ENCODE measurements around the gene PTGS2.

PTGS2 gene

DNA sequence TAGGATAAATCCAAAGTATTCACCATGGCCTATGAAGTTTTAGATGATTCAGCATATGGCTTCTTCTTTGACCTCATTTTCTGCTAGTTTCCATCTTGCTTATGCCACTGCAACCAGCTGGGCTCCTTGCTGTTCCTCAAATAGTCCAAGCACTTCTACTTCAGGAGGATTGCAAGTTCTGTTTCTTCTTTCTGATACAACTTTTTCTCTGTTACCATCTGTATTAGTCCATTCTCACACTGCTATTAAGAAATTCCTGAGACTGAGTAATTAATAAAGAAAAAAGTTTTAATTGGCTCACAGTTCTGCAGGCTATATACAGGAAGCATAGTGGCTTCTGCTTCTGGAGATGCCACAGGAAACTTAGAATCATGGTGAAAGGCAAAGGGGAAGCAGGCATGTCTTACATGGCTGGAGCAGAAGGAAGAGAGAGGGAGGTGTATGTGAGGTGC lies 20.3 kb downstream of the PTGS2 start:
- TF ChIP-seq, protein P1, sequence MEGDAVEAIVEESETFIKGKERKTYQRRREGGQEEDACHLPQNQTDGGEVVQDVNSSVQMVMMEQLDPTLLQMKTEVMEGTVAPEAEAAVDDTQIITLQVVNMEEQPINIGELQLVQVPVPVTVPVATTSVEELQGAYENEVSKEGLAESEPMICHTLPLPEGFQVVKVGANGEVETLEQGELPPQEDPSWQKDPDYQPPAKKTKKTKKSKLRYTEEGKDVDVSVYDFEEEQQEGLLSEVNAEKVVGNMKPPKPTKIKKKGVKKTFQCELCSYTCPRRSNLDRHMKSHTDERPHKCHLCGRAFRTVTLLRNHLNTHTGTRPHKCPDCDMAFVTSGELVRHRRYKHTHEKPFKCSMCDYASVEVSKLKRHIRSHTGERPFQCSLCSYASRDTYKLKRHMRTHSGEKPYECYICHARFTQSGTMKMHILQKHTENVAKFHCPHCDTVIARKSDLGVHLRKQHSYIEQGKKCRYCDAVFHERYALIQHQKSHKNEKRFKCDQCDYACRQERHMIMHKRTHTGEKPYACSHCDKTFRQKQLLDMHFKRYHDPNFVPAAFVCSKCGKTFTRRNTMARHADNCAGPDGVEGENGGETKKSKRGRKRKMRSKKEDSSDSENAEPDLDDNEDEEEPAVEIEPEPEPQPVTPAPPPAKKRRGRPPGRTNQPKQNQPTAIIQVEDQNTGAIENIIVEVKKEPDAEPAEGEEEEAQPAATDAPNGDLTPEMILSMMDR (IDR thresholded peaks at IDR 0.05) = no peak

DNA sequence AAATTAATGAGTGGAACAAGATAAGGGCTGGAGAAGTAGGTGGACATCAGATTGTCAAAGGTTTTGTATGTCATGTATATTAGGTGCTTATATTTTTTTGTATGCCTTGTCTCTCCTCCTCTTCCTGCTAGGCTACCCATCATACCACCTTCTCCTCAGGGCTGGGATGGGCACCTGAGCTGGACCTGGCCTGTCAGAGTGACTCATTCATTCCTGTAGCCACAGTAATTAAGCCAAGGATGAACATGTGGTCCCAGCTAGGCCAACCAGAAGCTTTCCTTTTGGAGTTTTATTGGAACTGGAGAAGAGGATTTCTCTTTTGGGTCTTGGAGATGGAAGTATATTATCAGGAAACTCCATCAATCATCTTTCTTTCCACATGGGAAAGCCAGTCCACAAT lies 21.2 kb downstream of the PTGS2 start:
- TF ChIP-seq, protein P1 (IDR thresholded peaks at IDR 0.05) = no peak

DNA sequence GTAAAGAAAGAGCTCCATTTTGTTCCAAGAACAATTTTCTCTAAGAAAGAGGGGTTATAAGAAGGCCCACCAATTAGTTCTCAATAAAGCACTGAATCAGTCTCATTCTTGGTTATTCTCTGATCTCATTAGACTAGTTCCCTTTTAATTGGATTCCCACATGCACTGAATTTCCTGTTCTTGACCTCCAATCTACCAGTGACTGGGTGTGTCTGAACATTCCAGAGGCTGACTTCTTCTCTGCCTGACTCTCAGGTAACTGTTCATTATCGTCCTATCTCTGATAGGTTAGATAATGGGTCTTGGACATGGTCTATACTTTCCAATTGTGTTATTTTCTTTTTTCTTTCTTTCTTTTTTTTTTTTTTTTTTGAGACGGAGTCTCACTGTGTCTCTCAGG lies 22.7 kb downstream of the PTGS2 start:
- TF ChIP-seq, protein P1 (IDR thresholded peaks at IDR 0.05) = no peak

GRCh38 chr1:186655876-186656275 lies 24.3 kb downstream of the PTGS2 start:
- TF ChIP-seq, protein P1 (IDR thresholded peaks at IDR 0.05) = no peak

GRCh38 chr1:186654741-186655140 lies 25.5 kb downstream of the PTGS2 start:
- TF ChIP-seq, protein P1 (IDR thresholded peaks at IDR 0.05) = no peak

DNA sequence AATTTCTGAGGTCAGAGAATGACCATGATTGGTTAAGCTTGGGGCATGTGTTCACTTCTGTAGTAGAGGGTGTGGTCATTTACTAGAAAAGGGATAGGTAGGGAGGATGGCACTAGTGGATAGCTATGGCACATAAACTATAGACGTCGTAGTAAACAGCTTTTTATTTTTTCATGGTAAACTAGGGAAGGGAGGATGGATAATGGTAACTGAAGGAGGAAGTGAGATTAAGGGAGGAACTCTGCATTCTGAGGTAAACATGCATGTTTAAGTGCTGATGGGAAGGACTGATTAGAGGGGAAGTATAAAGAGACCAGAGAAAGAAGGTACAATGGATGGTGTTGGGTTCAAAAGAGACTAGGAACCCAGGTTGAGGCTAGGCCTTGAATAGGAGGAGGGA lies 26.9 kb downstream of the PTGS2 start:
- TF ChIP-seq, protein P1 (IDR thresholded peaks at IDR 0.05) = no peak

- TF ChIP-seq, protein P1 (IDR thresholded peaks at IDR 0.05) = no peak
These were observed 31.6 kb downstream of the PTGS2 start for GRCh38 chr1:186648613-186649012.

DNA sequence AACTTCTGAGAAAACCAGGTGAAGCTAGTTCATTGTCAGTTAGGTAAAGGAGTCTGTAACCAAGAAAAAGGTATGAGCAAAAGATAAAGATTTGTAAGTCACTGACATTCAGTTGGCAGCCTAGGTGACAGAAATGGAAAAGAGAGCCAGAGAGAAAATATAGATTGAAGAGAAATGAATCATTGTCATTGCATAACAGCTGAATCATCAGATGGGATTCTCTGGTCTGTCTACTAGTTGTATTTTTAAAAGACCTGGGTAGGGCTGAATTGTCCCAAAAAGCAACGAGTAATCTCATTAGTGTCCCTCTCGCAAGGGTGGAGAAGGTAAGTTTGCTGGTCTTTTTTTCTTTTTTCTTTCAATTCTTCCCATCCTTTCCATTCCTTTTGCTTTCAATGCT lies 36.6 kb downstream of the PTGS2 start:
- TF ChIP-seq, protein P1 (IDR thresholded peaks at IDR 0.05) = no peak
